KMS-11 (cell line): ENCODE data around the gene MNX1.

Source experiments
- H2AFZ ChIP-seq: fragments of 200-600 bp; sonication (generic); 2 replicates; pipeline ENCODE4 v1.6.1; 2016; ENCODE audit warnings: antibody characterized with exemption, mixed run types, low read depth
- H3K27ac ChIP-seq: fragments of 200-600 bp; sonication (generic); 2 replicates; pipeline ENCODE4 v1.6.1; 2016; ENCODE audit warnings: mild to moderate bottlenecking, mixed run types
- H3K27me3 ChIP-seq: fragments of 200-600 bp; sonication (generic); 2 replicates; pipeline ENCODE4 v1.6.1; 2017; ENCODE audit warnings: mild to moderate bottlenecking, low read depth, mixed run types, moderate library complexity; ENCODE audit not compliant: insufficient read depth
- H3K36me3 ChIP-seq: fragments of 200-600 bp; sonication (generic); 2 replicates; pipeline ENCODE4 v1.6.1; 2017; ENCODE audit warnings: mild to moderate bottlenecking, mixed run types; ENCODE audit not compliant: insufficient read depth
- H3K4me1 ChIP-seq: fragments of 200-600 bp; sonication (generic); 2 replicates; pipeline ENCODE4 v1.6.1; 2016; ENCODE audit warnings: mild to moderate bottlenecking, low read depth, mixed run types; ENCODE audit not compliant: poor library complexity, severe bottlenecking
- H3K4me2 ChIP-seq: fragments of 200-600 bp; sonication (generic); 2 replicates; pipeline ENCODE4 v1.7.0; 2016; ENCODE audit warnings: mild to moderate bottlenecking, mixed run types
- H3K4me3 ChIP-seq: fragments of 200-600 bp; sonication (generic); IDR thresholded peaks from 2 replicates; pipeline ENCODE4 v1.6.1; 2017; ENCODE audit warnings: low read depth, low read length, mixed read lengths; ENCODE audit not compliant: insufficient read depth
- H3K79me2 ChIP-seq: fragments of 200-600 bp; sonication (generic); 2 replicates; pipeline ENCODE4 v1.6.1; 2016; ENCODE audit warnings: low read depth, mixed run types; ENCODE audit not compliant: insufficient read depth
- H3K9ac ChIP-seq: fragments of 200-600 bp; sonication (generic); 2 replicates; pipeline ENCODE4 v1.6.1; 2016; ENCODE audit warnings: mild to moderate bottlenecking, mixed run types
- H4K20me1 ChIP-seq: fragments of 200-600 bp; sonication (generic); 2 replicates; pipeline ENCODE4 v1.6.1; 2016; ENCODE audit warnings: mild to moderate bottlenecking, mixed run types; ENCODE audit not compliant: insufficient read depth
- TF ChIP-seq, protein P1 (sequence below): fragments of 200-600 bp; sonication (generic); conservative IDR thresholded peaks from 2 replicates; pipeline ENCODE4 v1.6.1; 2017; ENCODE audit warnings: low read depth, mild to moderate bottlenecking, antibody characterized with exemption, low read length, moderate library complexity, mixed read lengths

MNX1 gene

DNA sequence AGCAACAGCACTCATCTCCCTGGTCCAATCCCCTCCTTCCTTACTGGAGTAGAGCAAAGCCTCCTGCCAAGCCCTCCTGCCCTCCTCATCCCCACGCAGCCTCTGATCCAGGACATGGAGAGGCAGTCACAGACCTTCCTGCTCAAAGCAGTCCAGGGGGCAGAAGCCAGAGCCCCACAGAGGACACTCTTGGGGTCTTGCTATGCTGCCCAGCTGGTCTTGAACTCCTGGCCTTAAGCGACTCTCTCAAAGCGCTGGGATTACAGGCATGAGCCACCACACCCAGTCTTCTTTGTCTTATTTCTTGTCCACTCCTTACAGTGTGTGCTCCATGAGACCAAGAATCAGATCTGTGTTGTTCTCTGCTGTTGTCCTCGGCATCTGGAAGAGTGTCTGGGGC, 26.6 kb upstream of the MNX1 start:
- H3K9ac ChIP-seq, result no peak overlapping the region
- H3K27ac ChIP-seq, result no peak overlapping the region
- no peaks in the 10 kb centered on the region for H3K36me3 ChIP-seq
- no peak overlapping the region for H3K4me2 ChIP-seq
- TF ChIP-seq, protein P1, sequence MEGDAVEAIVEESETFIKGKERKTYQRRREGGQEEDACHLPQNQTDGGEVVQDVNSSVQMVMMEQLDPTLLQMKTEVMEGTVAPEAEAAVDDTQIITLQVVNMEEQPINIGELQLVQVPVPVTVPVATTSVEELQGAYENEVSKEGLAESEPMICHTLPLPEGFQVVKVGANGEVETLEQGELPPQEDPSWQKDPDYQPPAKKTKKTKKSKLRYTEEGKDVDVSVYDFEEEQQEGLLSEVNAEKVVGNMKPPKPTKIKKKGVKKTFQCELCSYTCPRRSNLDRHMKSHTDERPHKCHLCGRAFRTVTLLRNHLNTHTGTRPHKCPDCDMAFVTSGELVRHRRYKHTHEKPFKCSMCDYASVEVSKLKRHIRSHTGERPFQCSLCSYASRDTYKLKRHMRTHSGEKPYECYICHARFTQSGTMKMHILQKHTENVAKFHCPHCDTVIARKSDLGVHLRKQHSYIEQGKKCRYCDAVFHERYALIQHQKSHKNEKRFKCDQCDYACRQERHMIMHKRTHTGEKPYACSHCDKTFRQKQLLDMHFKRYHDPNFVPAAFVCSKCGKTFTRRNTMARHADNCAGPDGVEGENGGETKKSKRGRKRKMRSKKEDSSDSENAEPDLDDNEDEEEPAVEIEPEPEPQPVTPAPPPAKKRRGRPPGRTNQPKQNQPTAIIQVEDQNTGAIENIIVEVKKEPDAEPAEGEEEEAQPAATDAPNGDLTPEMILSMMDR, result no peak
- no peaks in the 10 kb centered on the region for H4K20me1 ChIP-seq
- no peak overlapping the region for H3K4me3 ChIP-seq
- no peak overlapping the region for H2AFZ ChIP-seq
- H3K4me1 ChIP-seq, result no peaks in the 10 kb centered on the region
- H3K27me3 ChIP-seq, result no peaks in the 10 kb centered on the region
- no peaks in the 10 kb centered on the region for H3K79me2 ChIP-seq

DNA sequence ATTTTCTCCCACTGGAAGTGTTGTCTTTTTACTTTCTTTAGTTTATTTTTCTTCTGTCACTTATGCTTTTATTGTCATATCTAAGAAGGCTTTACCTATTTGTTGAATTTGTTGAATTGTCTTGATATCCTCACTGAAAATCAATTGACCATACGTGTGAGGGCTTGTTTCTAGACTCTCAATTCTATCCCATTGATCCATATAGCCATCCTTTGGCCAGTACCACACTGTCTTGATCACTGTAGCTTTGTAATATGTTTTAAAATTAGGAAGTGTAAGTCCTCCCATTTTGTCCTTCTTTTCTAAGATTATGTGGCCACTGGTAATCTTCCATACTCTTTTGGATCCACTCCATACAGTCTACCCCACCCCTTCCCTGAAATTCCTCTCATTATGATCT, 25.5 kb upstream of the MNX1 start:
- H3K4me2 ChIP-seq, result no peak overlapping the region
- no peaks in the 10 kb centered on the region for H4K20me1 ChIP-seq
- TF ChIP-seq, protein P1, result no peak
- no peak overlapping the region for H3K4me3 ChIP-seq
- H3K9ac ChIP-seq, result no peak overlapping the region
- no peaks in the 10 kb centered on the region for H3K4me1 ChIP-seq
- no peaks in the 10 kb centered on the region for H3K27me3 ChIP-seq
- no peak overlapping the region for H2AFZ ChIP-seq
- no peaks in the 10 kb centered on the region for H3K79me2 ChIP-seq
- no peaks in the 10 kb centered on the region for H3K36me3 ChIP-seq
- H3K27ac ChIP-seq, result no peak overlapping the region

GRCh38 chr7:157035302-157035701, 24.8 kb upstream of the MNX1 start:
- Histone ChIP-seq H3K4me1 (no peaks in the 10 kb centered on the region), H3K27ac (no peak overlapping the region), H4K20me1 (no peaks in the 10 kb centered on the region), H3K9ac (no peak overlapping the region), H2AFZ (no peak overlapping the region), H3K79me2 (no peaks in the 10 kb centered on the region), H3K27me3 (no peaks in the 10 kb centered on the region), H3K36me3 (no peaks in the 10 kb centered on the region), H3K4me3 (no peak overlapping the region), H3K4me2 (no peak overlapping the region)
- TF ChIP-seq, protein P1, result no peak

- Histone ChIP-seq H3K4me3 (no peak overlapping the region), H3K79me2 (no peaks in the 10 kb centered on the region), H3K27ac (no peak overlapping the region), H3K9ac (no peak overlapping the region), H3K36me3 (no peaks in the 10 kb centered on the region), H3K27me3 (no peaks in the 10 kb centered on the region), H2AFZ (no peak overlapping the region), H3K4me1 (no peaks in the 10 kb centered on the region), H4K20me1 (no peaks in the 10 kb centered on the region), H3K4me2 (no peak overlapping the region)
- TF ChIP-seq, protein P1, result no peak
Measured at GRCh38 chr7:157033483-157034473, 23.3 kb upstream of the MNX1 start.
